Right ventricle myocardium superior (tissue), 1 donor: ENCODE data around the gene F2RL1. TPM values are rescaled to one million over a fixed set of nuclear protein-coding genes. Genes with fewer than 3 reads are reported as not detected.

Experiments used
- ATAC-seq: fragments of 200-7000 bp; cut with Tn5 transposase; one replicate; pipeline ENCODE4 v1.9.1; 2020; ENCODE audit warnings: mild to moderate bottlenecking; ENCODE audit not compliant: poor library complexity
- DNase-seq: peaks from one replicate; pipeline ENCODE4 v3.0.0-alpha.2; 2020
- intact Hi-C: fragments of 100-400 bp; cut with DNase I; formaldehyde crosslinking; loops from one replicate; pipeline ENCODE4 v1.11.2; 2022
- total RNA-seq: library from RNA; stranded (reverse); fragmentation: NEBNext Ultra II Directional; extraction: Animal tissue kit (Norgen Biotek cat#: 25700); gene quantifications from one replicate; pipeline ENCODE4 v1.2.1, GENCODE V29; 2021
- donor health status: DM: no; HTN: yes; CAD: no; lungs with severe emphysema.

The F2RL1 gene
- total RNA-seq, 1 donor from 2014 or later = 0.62 TPM

DNA sequence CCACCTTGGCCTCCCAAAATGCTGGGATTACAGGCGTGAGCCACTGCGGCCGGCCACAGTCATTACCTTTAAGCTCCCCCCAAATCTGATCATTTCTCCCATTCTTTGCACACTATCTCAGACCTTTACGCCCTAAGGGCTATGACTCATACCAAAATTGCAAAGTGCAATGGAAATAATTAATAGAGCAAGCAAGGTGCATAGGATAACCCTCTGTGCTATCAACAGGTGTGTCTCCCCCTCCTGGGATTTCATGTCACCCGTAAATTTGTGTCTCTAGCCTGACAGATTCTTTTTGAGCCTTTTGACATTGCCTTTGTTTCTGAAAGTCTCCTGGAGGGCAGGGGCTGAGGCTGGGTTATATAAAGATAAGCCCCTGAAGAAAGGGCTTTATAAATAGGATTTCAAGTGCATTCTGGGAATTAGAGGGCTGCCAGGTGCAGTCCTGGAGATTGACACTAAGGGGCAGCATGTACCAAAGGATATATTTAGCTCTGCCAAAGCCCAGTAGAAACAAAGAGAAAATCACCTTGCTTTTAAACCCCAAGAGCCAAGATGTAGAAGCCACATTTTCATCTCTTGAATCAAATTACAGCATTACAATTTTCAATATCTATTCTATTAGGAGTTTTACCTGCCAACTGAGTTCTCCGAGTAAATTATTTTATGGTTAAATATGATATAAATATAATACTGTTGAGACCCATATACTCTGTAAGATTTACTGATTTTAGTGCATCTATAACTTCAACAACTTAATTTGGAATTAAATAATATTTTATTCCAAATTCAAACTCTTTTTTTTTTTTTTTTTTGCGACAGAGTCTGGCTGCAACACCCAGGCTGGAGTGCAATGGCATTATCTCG is 49.2 kb downstream of the F2RL1 start:
- ATAC-seq (peak; percentile 92), DNase-seq (peak; percentile 67)
- intact Hi-C loops = no loop called here

DNA sequence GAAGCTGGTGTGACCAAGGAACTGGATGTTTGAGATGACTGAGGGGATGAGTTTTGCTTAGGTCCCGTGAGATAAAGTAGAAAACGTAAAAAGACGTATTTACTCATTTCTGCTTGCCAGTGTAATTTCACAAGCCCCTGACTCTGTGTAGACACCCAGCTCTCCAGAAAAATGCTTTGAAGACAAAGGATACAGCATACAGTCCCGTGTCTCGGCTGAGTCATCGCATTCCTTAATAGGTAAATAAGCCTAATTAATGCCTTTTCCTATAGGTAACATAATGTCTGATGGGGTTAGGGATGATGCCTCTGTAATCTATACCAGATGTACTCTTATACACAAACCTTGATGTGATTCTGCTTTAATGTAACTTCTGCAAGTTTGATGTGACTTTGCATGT is 51.2 kb downstream of the F2RL1 start:
- DNase-seq = no peak
- ATAC-seq = no peak
- intact Hi-C loops = loop anchor here (5.0 kb wide), 1 partner anchor 147 kb away; no protein-coding TSS in a partner anchor

DNA sequence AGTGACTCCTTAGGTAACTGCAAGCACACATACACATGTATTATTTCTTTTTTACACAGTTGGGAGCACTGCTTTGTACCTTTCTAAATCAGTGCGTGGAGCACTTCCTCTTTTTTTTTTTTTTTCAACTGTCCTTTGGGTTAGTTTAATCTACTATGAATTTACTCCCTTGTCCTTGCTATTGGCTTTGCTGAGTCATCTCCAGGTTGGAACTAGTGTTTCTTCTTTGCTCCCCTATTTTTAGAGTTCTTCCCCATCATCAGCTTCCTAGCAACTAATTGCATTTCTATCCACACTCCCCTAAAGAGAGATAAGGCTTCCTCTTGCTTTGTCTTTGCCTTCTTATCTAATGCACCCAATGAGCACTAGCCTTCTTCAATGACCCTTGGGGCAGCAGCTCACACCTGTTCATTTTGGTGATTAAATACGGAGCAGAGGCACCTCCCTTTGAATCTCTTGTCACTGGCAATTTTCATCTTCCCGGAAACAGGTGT is 55.3 kb downstream of the F2RL1 start:
- intact Hi-C loops = loop anchor here (5.0 kb wide), 1 partner anchor 143 kb away; no protein-coding TSS in a partner anchor

More for the DNA sequence above, 55.3 kb downstream of the F2RL1 start:
- DNase-seq (no peak), ATAC-seq (no peak)

Other genes with a start within 250 kb of the F2RL1 start
- gene F2RL2, start 195.6 kb upstream of the F2RL1 start, total RNA-seq = 0.13 TPM
- 5.3 TPM for gene F2R, start 102.9 kb upstream of the F2RL1 start, total RNA-seq
- not detected for gene S100Z, start 31.0 kb downstream of the F2RL1 start, total RNA-seq
- gene CRHBP, start 134.0 kb downstream of the F2RL1 start, total RNA-seq = 0.27 TPM
- 16.0 TPM for gene AGGF1, start 211.4 kb downstream of the F2RL1 start, total RNA-seq